ENCODE data around the gene KIF2A.

- TF ChIP-seq CTCF (CRISPR knock-in tag; IDR thresholded peaks at IDR 0.05) (no peak), NFE2L1 (CRISPR knock-in tag; IDR thresholded peaks at IDR 0.05; ENCODE audit: borderline replicate concordance) (no peak), ZFP90 (CRISPR knock-in tag; IDR thresholded peaks at IDR 0.05; ENCODE audit: borderline replicate concordance) (no peak), ZNF24 (IDR thresholded peaks at IDR 0.05) (no peak), ZNF354B (CRISPR knock-in tag; IDR thresholded peaks at IDR 0.05) (no peak), CREB1 (IDR thresholded peaks at IDR 0.05) (no peak), CREB1 (CRISPR knock-in tag; IDR thresholded peaks at IDR 0.05) (no peak), ZNF616 (CRISPR knock-in tag; IDR thresholded peaks at IDR 0.05; ENCODE audit: low read depth) (no peak), ZNF224 (CRISPR knock-in tag; IDR thresholded peaks at IDR 0.05) (no peak)
Measured at GRCh38 chr5:62308439-62308838, 2.4 kb downstream of the KIF2A start.
